GM18873 (cell line): ENCODE data around the gene ZNHIT3.
"Not testable (repeated sequence)": the region's sequence is repeated elsewhere in the genome, so short reads cannot be mapped to it uniquely, and the experiment has no call there.

Experiments used
- ATAC-seq: cut with Tn5 transposase; IDR thresholded peaks from one replicate; pipeline ENCODE4 v1.9.1; 2021; ENCODE audit warnings: mild to moderate bottlenecking, moderate library complexity, moderate number of reproducible peaks; ENCODE audit not compliant: unreplicated experiment, low FRiP score

The ZNHIT3 gene

GRCh38 chr17:36486204-36487194 is at the start of gene ZNHIT3:
Gene ZNHIT3 (plus strand): TSS chr17:36486681. CDS start chr17:36486700, 19 bp downstream.
- ATAC-seq, result peak; percentile 85

- ATAC-seq, result not testable (repeated sequence)
Observed at GRCh38 chr17:36441792-36442191, 44.7 kb upstream of the ZNHIT3 start.

- ATAC-seq, result no peak
Observed at GRCh38 chr17:36443777-36444176, 42.7 kb upstream of the ZNHIT3 start.

DNA sequence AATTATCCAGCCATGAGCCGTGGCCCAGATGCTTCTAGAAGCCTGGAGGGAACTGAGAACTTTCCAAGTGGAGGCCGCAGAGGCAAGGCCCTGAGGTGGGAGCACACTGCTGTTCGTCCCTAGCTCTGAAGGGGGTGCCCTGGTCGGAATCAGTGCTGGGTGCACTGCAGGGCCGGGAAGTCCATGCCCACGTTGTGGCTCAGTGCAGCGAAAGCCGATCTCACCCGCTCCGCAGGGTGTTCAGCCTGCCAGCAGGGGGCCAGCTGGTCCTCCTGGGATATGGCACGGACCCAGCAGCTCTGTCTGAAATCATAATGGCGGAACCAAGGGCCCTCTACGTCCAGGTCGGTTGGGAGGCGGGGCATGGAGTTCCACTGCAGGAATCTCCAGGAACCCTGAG is 36.5 kb upstream of the ZNHIT3 start:
- not testable (repeated sequence) for ATAC-seq

DNA sequence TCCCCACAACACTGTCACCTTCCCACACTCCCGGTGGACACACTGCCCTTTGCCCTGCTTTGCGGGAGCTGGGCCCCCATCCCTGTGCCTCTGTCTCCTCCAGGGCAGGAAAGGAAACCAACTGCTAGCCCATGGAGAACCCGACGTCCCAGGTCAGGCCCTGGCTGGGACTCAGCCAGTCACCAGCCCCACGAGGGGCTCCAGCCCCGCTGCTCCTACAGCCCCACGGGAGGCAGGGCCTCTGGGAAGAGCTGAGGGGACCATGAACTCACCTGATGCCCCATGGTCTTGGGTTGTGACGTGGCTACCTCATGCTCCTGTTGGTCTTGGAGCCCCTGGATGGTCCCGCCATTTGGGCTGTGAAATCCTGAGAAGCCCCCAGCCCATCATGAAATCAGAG is 33.6 kb upstream of the ZNHIT3 start:
- ATAC-seq, result not testable (repeated sequence)

DNA sequence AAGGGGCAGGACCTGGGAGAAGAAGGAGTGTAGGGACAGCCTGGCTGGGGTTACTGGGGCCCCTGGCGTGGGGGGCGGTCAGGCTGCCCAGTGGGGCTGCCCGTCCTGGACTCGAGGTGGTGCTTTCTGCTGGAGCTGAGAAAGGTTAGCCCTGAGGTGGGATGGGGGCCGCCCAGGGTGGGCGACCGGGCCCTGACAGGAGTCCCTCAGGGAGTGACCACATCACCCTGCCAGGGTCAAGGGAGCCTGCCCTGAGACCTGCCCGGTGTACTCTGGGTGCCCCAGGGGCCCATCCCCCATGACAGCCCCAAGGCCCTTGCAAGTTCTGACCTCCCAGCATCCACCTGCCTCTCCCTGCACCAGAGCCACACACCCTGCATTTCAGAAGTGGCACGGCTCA is 28.8 kb upstream of the ZNHIT3 start:
- not testable (repeated sequence) for ATAC-seq

GRCh38 chr17:36459045-36459444 is 27.4 kb upstream of the ZNHIT3 start:
- no peak for ATAC-seq

- ATAC-seq, result no peak
Observed at GRCh38 chr17:36459601-36460000, 26.9 kb upstream of the ZNHIT3 start.

GRCh38 chr17:36460265-36460937 is 26.1 kb upstream of the ZNHIT3 start:
- no peak for ATAC-seq

DNA sequence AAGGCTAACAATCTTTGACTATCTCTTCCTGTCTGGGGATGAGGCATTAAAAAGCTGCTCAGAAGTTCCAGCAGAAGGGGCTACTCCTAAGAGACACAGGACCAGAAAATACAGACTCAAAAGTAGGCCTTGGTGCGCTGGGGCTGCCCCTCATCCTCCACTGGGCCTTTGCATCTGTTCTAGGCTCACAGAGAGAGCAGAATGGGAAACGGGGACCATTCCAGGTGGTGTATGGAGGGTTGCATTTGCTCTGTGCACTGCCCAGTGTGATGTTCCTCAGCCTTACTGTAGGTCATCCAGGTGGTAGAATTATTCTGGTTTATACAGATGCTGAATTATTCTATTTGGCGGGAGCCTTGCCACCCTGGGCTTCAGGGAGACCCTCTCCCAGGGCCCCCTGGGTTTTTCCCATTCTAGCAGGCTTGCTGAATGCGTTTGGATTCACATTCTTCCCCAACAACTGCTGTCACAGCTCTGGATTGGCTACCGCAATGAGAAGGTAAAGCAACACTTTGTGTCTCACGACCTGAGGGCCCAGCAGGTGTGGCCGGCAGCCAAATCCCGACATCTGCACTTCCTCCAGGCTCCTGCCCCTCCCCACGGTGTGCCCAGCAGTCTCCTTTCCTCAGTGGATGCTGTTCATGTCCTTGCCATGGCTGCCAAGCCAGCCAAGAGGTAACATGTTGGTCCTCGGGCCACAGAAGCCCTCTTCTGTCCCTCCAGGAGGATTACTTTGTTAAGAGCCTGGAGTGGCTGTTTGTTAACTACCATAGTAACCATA is 25.0 kb upstream of the ZNHIT3 start:
- no peak for ATAC-seq

DNA sequence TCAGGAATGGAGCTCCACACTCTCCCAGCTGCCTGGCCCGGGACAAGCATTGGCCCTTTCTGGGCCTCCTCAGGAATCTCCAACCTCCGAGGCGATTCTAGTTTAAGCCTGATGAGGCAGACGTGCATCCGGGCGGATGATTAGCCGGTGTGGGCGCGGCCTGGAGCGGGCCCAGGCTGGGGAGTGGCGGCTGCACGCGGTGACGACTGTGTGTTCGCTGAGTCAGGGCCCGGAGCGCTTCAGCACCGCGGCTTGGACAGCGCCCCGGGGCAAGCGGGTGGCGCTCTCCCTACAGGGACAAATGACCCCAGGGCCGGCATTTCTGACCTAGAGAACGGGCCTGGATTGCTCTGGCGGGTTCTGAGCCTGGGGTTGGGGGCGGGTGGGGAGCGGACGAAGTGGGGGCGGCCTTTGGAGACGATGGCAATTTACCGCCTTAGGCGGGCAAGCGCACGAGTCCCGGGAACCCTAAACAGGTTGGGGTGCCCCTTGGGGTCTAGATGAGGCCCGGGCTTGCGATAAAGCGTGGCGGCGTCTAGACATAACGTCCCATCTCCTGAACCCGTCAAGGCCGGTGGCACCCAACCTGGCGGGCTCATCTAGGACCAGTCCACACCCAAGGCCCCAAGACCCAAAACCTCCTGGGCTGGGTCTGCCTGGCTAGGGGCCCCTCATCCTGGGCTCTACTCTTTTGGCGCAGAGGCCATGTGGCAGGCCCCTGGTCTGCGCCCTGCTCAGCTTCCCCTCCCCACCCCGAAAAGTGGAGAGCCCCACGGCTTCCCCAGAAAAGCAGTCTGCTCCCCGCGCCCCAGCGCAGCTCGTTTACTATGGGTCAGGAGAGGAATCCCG is 22.3 kb upstream of the ZNHIT3 start:
- ATAC-seq, result no peak

DNA sequence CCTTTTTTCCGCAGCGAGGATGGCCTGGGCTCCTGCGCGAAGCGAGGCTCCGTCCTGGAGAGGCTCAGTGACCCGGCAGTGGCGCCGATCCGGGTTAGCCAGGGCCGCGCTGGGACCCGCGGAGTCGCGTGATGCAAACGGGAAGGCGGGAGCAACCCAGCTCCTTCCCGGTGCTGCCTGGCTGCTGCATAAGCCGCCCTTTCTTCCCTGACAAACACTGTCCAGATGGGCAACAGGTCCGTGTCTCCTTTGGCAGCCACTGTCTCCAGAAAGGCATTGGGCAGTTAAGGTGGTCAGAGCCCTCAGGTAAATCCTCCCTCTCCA is 21.8 kb upstream of the ZNHIT3 start:
- no peak for ATAC-seq

GRCh38 chr17:36468903-36469635 is 17.4 kb upstream of the ZNHIT3 start:
- no peak for ATAC-seq

DNA sequence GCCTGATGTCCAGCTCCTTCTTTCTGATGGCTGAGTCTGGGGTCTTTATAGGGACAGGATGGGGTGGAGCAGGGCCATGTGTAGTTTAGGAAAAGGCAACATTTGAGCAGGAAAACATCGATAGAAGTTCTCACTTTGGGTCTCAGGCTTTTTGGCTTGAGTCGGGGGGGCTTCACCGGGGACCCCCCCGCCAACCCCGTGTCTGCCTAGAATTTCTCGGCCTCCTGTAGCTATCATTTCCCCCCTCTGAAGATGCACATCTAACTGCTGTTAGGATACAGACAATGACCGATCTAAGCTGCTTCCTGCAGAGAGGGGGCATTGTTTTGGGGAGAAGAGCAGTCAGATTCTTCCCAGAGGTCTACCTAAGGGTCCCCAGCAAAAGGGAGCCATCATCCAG is 16.7 kb upstream of the ZNHIT3 start:
- ATAC-seq, result no peak

GRCh38 chr17:36470499-36470898 is 16.0 kb upstream of the ZNHIT3 start:
- ATAC-seq, result no peak

DNA sequence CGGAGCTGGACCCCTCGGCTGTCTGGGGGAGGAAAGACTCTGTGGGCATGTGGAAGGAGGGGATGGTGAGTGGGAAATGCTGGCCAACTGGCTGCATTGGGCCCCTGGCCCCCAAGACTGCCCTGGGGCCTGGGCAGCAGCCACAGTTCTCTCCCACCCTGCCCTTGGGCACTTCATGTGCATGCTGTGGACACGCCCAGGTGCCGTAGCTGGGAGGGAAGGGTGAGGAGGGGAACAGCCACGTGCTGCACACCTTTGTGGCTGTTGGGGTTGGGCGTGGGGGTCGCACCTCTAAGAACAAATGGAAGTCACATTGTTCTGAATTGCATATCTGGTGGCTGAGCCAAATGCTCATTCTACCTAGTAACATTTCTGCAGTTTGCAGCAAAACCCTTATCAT is 11.9 kb upstream of the ZNHIT3 start:
- no peak for ATAC-seq

- ATAC-seq, result no peak
Observed at GRCh38 chr17:36475346-36475970, 11.0 kb upstream of the ZNHIT3 start.

DNA sequence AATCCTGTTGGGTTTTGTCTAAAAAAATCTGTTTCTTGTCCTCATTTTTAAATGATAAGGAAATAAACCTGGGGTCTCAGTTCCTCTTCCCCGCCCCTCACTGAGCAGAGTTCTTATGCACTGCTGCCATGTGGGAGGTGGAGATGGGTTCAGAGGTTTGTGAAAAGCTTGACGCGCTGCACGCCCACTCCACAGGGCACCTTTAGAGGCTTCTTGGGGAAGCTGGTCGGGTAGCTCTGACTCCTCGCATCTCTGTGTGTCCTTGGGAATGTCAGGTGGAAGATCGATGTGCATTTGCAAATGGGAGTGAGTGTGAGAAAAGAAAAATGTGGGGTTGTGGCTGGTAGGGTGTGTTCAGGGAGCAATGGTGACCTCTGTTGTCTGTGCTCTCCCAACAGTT is 4.7 kb upstream of the ZNHIT3 start:
- no peak for ATAC-seq
